DND-41 (cell line): ENCODE results near the gene CARMIL1.

Experiments
- ATAC-seq: fragments of 200-7000 bp; cut with Tn5 transposase; 3 replicates; pipeline ENCODE4 v1.9.1; 2021; ENCODE audit warnings: low read depth; ENCODE audit not compliant: insufficient read depth
- DNase-seq: peaks from one replicate; pipeline ENCODE4 v3.0.0-alpha.2; 2020
- H2AFZ ChIP-seq: 2 replicates; pipeline ENCODE4 v1.6.0; 2012; ENCODE audit warnings: low read depth, low read length
- H3K27ac ChIP-seq: 2 replicates; pipeline ENCODE4 v1.5.1; 2012; ENCODE audit warnings: low read length, inconsistent platforms
- H3K27me3 ChIP-seq: fragments of 200-600 bp; sonication (generic); 2 replicates; pipeline ENCODE4 v1.6.0; 2012; ENCODE audit warnings: low read length, mild to moderate bottlenecking, inconsistent platforms; ENCODE audit not compliant: insufficient read depth, poor library complexity
- H3K36me3 ChIP-seq: 2 replicates; pipeline ENCODE4 v1.5.1; 2012; ENCODE audit warnings: low read length, inconsistent platforms; ENCODE audit not compliant: insufficient read depth
- H3K4me1 ChIP-seq: 2 replicates; pipeline ENCODE4 v1.5.1; 2012; ENCODE audit warnings: mild to moderate bottlenecking, low read length; ENCODE audit not compliant: insufficient read depth
- H3K4me2 ChIP-seq: 2 replicates; pipeline ENCODE4 v1.6.0; 2012; ENCODE audit warnings: mild to moderate bottlenecking, moderate library complexity, low read length, inconsistent platforms; ENCODE audit not compliant: insufficient read depth
- H3K4me3 ChIP-seq, 2 experiments: fragments of 200-600 bp in 1 of 2; shearing (Covaris generic) in 1 of 2; 2 replicates each; pipeline ENCODE4 v1.5.1; 2012 to 2016; ENCODE audit warnings: inconsistent platforms in 2 of 2, low read length in 2 of 2, mild to moderate bottlenecking in 2 of 2, low read depth in 1 of 2, moderate library complexity in 1 of 2
- H3K79me2 ChIP-seq: 2 replicates; pipeline ENCODE4 v1.6.0; 2012; ENCODE audit warnings: low read length, inconsistent platforms; ENCODE audit not compliant: insufficient read depth
- H3K9ac ChIP-seq: 2 replicates; pipeline ENCODE4 v1.6.0; 2012; ENCODE audit warnings: low read depth, mild to moderate bottlenecking, inconsistent platforms, low read length, moderate library complexity
- H3K9me3 ChIP-seq: 2 replicates; pipeline ENCODE4 v1.5.1; 2012; ENCODE audit warnings: low read length, moderate library complexity, mild to moderate bottlenecking, inconsistent platforms; ENCODE audit not compliant: insufficient read depth, severe bottlenecking
- H4K20me1 ChIP-seq: 2 replicates; pipeline ENCODE4 v1.6.0; 2012; ENCODE audit warnings: low read length; ENCODE audit not compliant: insufficient read depth
- CTCF ChIP-seq: IDR thresholded peaks from 2 replicates; pipeline ENCODE4 v1.5.1; 2012; ENCODE audit warnings: borderline replicate concordance, low read length, moderate library complexity, mild to moderate bottlenecking; ENCODE audit not compliant: poor library complexity, severe bottlenecking; ENCODE audit errors: extremely low read depth
- EZH2 ChIP-seq: IDR thresholded peaks from 3 replicates; pipeline ENCODE4 v1.6.1; 2012; ENCODE audit warnings: borderline replicate concordance, low read depth, mild to moderate bottlenecking, moderate library complexity, low read length, inconsistent platforms; ENCODE audit not compliant: severe bottlenecking

The CARMIL1 gene

GRCh38 chr6:25497383-25498040 lies 218.3 kb downstream of the CARMIL1 start:
- no peaks in the 10 kb centered on the region for H3K9me3 ChIP-seq
- no peak for ATAC-seq
- no peak for DNase-seq

GRCh38 chr6:25498505-25498904 lies 219.3 kb downstream of the CARMIL1 start:
- Histone ChIP-seq H3K36me3 (no peaks in the 10 kb centered on the region), H3K27me3 (peaks cover 21% of the 10 kb centered on the region), H4K20me1 (no peaks in the 10 kb centered on the region), H3K9me3 (no peaks in the 10 kb centered on the region), H2AFZ (no peak overlapping the region), H3K4me2 (no peak overlapping the region), H3K4me1 (no peaks in the 10 kb centered on the region), H3K79me2 (no peaks in the 10 kb centered on the region), H3K9ac (no peak overlapping the region), H3K4me3 (no peak overlapping the region), H3K27ac (no peak overlapping the region)
- DNase-seq (no peak), ATAC-seq (no peak)
- TF ChIP-seq EZH2, result no peak
- TF ChIP-seq CTCF, result no peak

More at GRCh38 chr6:25497383-25498040, 218.3 kb downstream of the CARMIL1 start:
- H3K79me2 ChIP-seq, result no peaks in the 10 kb centered on the region
- TF ChIP-seq CTCF, result no peak
- TF ChIP-seq EZH2, result no peak
- H3K4me2 ChIP-seq, result no peak overlapping the region
- no peaks in the 10 kb centered on the region for H3K4me1 ChIP-seq
- H3K4me3 ChIP-seq, result no peak overlapping the region
- H4K20me1 ChIP-seq, result no peaks in the 10 kb centered on the region
- no peak overlapping the region for H2AFZ ChIP-seq
- no peaks in the 10 kb centered on the region for H3K36me3 ChIP-seq
- H3K27me3 ChIP-seq, result peaks cover 25% of the 10 kb centered on the region
- no peak overlapping the region for H3K9ac ChIP-seq
- H3K27ac ChIP-seq, result no peak overlapping the region

GRCh38 chr6:25499615-25500235 lies 220.6 kb downstream of the CARMIL1 start:
- Histone ChIP-seq H3K79me2 (no peaks in the 10 kb centered on the region), H3K9me3 (no peaks in the 10 kb centered on the region), H3K4me3 (no peak overlapping the region), H3K27ac (no peak overlapping the region), H3K4me2 (no peak overlapping the region), H2AFZ (no peak overlapping the region), H3K4me1 (no peaks in the 10 kb centered on the region), H3K36me3 (no peaks in the 10 kb centered on the region), H3K27me3 (peaks cover 17% of the 10 kb centered on the region), H3K9ac (no peak overlapping the region), H4K20me1 (no peaks in the 10 kb centered on the region)
- DNase-seq, result no peak
- ATAC-seq, result no peak
- TF ChIP-seq EZH2 (no peak), CTCF (no peak)
